B cell (primary cell): ENCODE measurements around the gene CTDP1. TPM values are rescaled to one million over a fixed set of nuclear protein-coding genes. Genes with fewer than 3 reads are reported as not detected.

ENCODE experiments used
- ATAC-seq: fragments of 200-7000 bp; cut with Tn5 transposase; one replicate; pipeline ENCODE4 v1.10.0; 2021; ENCODE audit warnings: low read depth, mild to moderate bottlenecking, moderate number of reproducible peaks, moderate library complexity
- CTCF ChIA-PET: fragments of 350-600 bp; sonication (Branson Sonifier 250); formaldehyde crosslinking; loops from one replicate; lab custom pipeline; 2021; ENCODE audit warnings: antibody characterized with exemption, inconsistent platforms; lab: Charles Lee
- POLR2A ChIA-PET: fragments of 350-600 bp; sonication (Branson Sonifier 250); formaldehyde crosslinking; loops from one replicate; lab custom pipeline; 2021; ENCODE audit warnings: antibody characterized with exemption; lab: Charles Lee
- DNase-seq: peaks from one replicate; pipeline ENCODE4 v3.0.0; 2013
- H2AFZ ChIP-seq: 2 replicates; pipeline ENCODE4 v1.6.1; 2012; ENCODE audit warnings: mild to moderate bottlenecking, low read depth, low read length; ENCODE audit not compliant: insufficient read depth, poor library complexity, severe bottlenecking
- H3K27ac ChIP-seq, 2 donors: 1 replicate in 1 of 2; 2 replicates in 1 of 2; pipeline ENCODE4 v1.5.1; 2012 to 2013; ENCODE audit warnings: low read length in 2 of 2, mild to moderate bottlenecking in 2 of 2, moderate library complexity in 1 of 2
- H3K27me3 ChIP-seq, 4 experiments: fragments of 200-600 bp in 1 of 4; sonication (generic) in 1 of 4; replicated peaks in 1 of 4; 1 replicate in 2 of 4; 2 replicates in 2 of 4; pipeline versions ENCODE4 v1.6.1 to v1.7.0; 2013 to 2016; ENCODE audit warnings: low read length in 3 of 4, mild to moderate bottlenecking in 2 of 4, mixed read lengths in 1 of 4, moderate library complexity in 1 of 4; ENCODE audit not compliant: insufficient read depth in 4 of 4, control insufficient read depth in 3 of 4; ENCODE audit errors: control extremely low read depth in 1 of 4
- H3K36me3 ChIP-seq, 2 experiments: replicated peaks in 1 of 2; 1 replicate in 1 of 2; 2 replicates in 1 of 2; pipeline versions ENCODE4 v1.6.1 to v1.7.1; 2013; ENCODE audit warnings: low read length in 1 of 2; ENCODE audit not compliant: insufficient read depth in 2 of 2, control insufficient read depth in 1 of 2; ENCODE audit errors: control extremely low read depth in 1 of 2, extremely low read depth in 1 of 2
- H3K4me1 ChIP-seq, 2 donors: fragments of 200-600 bp in 1 of 2; sonication (generic) in 1 of 2; 1 replicate in 1 of 2; 2 replicates in 1 of 2; pipeline versions ENCODE4 v1.5.1 to v1.6.1; 2013 to 2017; ENCODE audit warnings: low read length in 2 of 2; ENCODE audit not compliant: control insufficient read depth in 2 of 2, insufficient read depth in 2 of 2
- H3K4me2 ChIP-seq: replicated peaks from 2 replicates; pipeline ENCODE3; 2012; ENCODE audit warnings: mild to moderate bottlenecking, low read depth, low read length; ENCODE audit not compliant: poor library complexity, severe bottlenecking
- H3K4me3 ChIP-seq, 5 experiments: fragments of 200-600 bp in 1 of 5; sonication (generic) in 1 of 5; 1 replicate in 3 of 5; 2 replicates in 2 of 5; pipeline versions ENCODE4 v1.5.1 to v1.7.0; 2011 to 2016; ENCODE audit warnings: low read length in 4 of 5, mild to moderate bottlenecking in 4 of 5, low read depth in 2 of 5, control low read depth in 1 of 5, moderate library complexity in 1 of 5; ENCODE audit not compliant: insufficient read depth in 1 of 5; ENCODE audit errors: control extremely low read depth in 1 of 5, extremely low read depth in 1 of 5
- H3K79me2 ChIP-seq: fragments of 200-600 bp; sonication (generic); one replicate; pipeline ENCODE4 v1.6.0; 2016; ENCODE audit warnings: low read length; ENCODE audit not compliant: control insufficient read depth, insufficient read depth
- H3K9ac ChIP-seq: fragments of 200-600 bp; sonication (generic); 2 replicates; pipeline ENCODE4 v1.6.1; 2017; ENCODE audit warnings: mild to moderate bottlenecking, low read length, moderate library complexity
- H3K9me3 ChIP-seq, 3 donors: one replicate each; pipeline versions ENCODE4 v1.6.1 to v1.7.1; 2013; ENCODE audit warnings: low read length in 2 of 3; ENCODE audit not compliant: control insufficient read depth in 2 of 3, insufficient read depth in 1 of 3; ENCODE audit errors: control extremely low read depth in 1 of 3
- H4K20me1 ChIP-seq: 2 replicates; pipeline ENCODE4 v1.6.0; 2012; ENCODE audit warnings: mild to moderate bottlenecking, low read length; ENCODE audit not compliant: insufficient read depth, control insufficient read depth, poor library complexity, severe bottlenecking
- H3K27ac Mint-ChIP-seq: one replicate; pipeline ENCODE4 v1.8.0; 2021; ENCODE audit warnings: mixed read lengths
- H3K27me3 Mint-ChIP-seq: one replicate; pipeline ENCODE4 v1.8.0; 2021; ENCODE audit warnings: mixed read lengths
- H3K4me1 Mint-ChIP-seq: one replicate; pipeline ENCODE4 v1.8.0; 2021; ENCODE audit warnings: mixed read lengths
- H3K4me3 Mint-ChIP-seq: one replicate; pipeline ENCODE4 v1.8.0; 2021; ENCODE audit warnings: mixed read lengths
- H3K9me3 Mint-ChIP-seq: one replicate; pipeline ENCODE4 v1.8.0; 2022; ENCODE audit warnings: mixed read lengths; ENCODE audit not compliant: insufficient read depth
- EZH2 ChIP-seq: IDR thresholded peaks from 2 replicates; pipeline ENCODE4 v1.6.1; 2012; ENCODE audit warnings: borderline replicate concordance, low read depth, mild to moderate bottlenecking, moderate library complexity, low read length; ENCODE audit not compliant: insufficient read depth, poor library complexity, severe bottlenecking
- WGBS: methylation state at CpG from one replicate; pipeline ENCODE4 v1.1.5; 2013; ENCODE audit warnings: missing lambda C conversion rate; ENCODE audit not compliant: insufficient coverage; 5-methylcytosine and 5-hydroxymethylcytosine counted together
- intact Hi-C: fragments of 100-400 bp; cut with micrococcal nuclease; formaldehyde crosslinking; loops from one replicate; pipeline ENCODE4 v1.10.0; 2022
- polyA plus RNA-seq: library from polyadenylated mRNA; depleted of rRNA; stranded (reverse); fragments of >200 nt; gene quantifications from 2 replicates; pipeline ENCODE4 v1.2.3, GENCODE V29; 2012
- total RNA-seq, 2 donors: library from RNA; stranded (reverse); fragments of 120-200 nt in 1 of 2; gene quantifications; 1 replicate in 1 of 2; 2 replicates in 1 of 2; pipeline versions ENCODE4 v1.2.3 to v1.2.4, GENCODE V29; 2013 to 2022
- TF ChIP-seq, protein P1 (sequence below): fragments of 200-600 bp; IDR thresholded peaks from one replicate; pipeline ENCODE4 v1.8.0; 2022; ENCODE audit warnings: antibody characterized with exemption, mild to moderate bottlenecking

The CTDP1 gene
- total and polyA plus RNA-seq, 2 donors (not counting 1 experiment from before 2014, with no cell fraction given), result 14.3 to 33.3 TPM

GRCh38 chr18:79681484-79682387 lies 2.1 kb downstream of the CTDP1 start:
- CTCF ChIA-PET, result no interaction called here
- intact Hi-C loops, result no loop called here
- Histone ChIP-seq H3K4me2 (peak overlapping the region; percentile 97), H3K27ac (no peak overlapping the region), H2AFZ (no peak overlapping the region), H4K20me1 (peaks cover 53% of the 10 kb centered on the region), H3K79me2 (peaks cover 81% of the 10 kb centered on the region), H3K4me3 (no peak overlapping the region), H3K4me1 (peaks cover 33 to 34% of the 10 kb centered on the region in 2 donors), H3K36me3 (peaks cover 0 to 15% of the 10 kb centered on the region in 2 experiments), H3K9ac (no peak overlapping the region), H3K9me3 (no peaks in the 10 kb centered on the region), H3K27me3 (no peaks in the 10 kb centered on the region)
- peak overlapping the region; percentile 88 for H3K4me3 Mint-ChIP-seq
- ATAC-seq (no peak), DNase-seq (no peak)
- TF ChIP-seq EZH2, result no peak
- TF ChIP-seq, protein P1, sequence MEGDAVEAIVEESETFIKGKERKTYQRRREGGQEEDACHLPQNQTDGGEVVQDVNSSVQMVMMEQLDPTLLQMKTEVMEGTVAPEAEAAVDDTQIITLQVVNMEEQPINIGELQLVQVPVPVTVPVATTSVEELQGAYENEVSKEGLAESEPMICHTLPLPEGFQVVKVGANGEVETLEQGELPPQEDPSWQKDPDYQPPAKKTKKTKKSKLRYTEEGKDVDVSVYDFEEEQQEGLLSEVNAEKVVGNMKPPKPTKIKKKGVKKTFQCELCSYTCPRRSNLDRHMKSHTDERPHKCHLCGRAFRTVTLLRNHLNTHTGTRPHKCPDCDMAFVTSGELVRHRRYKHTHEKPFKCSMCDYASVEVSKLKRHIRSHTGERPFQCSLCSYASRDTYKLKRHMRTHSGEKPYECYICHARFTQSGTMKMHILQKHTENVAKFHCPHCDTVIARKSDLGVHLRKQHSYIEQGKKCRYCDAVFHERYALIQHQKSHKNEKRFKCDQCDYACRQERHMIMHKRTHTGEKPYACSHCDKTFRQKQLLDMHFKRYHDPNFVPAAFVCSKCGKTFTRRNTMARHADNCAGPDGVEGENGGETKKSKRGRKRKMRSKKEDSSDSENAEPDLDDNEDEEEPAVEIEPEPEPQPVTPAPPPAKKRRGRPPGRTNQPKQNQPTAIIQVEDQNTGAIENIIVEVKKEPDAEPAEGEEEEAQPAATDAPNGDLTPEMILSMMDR, result no peak
- WGBS, result 88% methylated on average over 21 of the region's 21 CpGs
- H3K27me3 Mint-ChIP-seq, result no peaks in the 10 kb centered on the region
- H3K9me3 Mint-ChIP-seq, result no peaks in the 10 kb centered on the region
- H3K4me1 Mint-ChIP-seq, result peaks cover 47% of the 10 kb centered on the region
- POLR2A ChIA-PET, result no interaction called here
- H3K27ac Mint-ChIP-seq, result peak overlapping the region; percentile 54

DNA sequence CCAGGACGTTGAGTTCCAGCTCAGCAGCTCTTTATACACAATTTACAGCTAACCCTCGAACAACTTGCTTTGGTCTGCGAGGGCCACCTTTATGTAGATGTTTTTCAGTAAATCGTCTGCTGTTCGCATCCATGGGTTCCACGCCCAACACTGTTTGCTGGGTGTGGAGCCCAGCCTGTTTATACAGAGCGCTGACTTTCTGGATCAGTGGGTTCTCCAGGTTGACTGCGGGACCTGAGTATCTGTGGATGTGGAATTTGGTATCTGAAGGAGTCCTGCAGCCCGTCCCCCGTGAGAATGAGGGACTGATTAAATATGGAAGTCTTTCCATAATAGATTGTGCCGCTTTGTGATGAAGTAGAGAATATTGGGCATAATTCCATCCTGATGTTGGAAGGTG lies 2.9 kb downstream of the CTDP1 start:
- Histone ChIP-seq H3K9me3 (no peaks in the 10 kb centered on the region), H4K20me1 (peaks cover 54% of the 10 kb centered on the region), H3K9ac (no peak overlapping the region), H3K27ac (no peak overlapping the region), H3K36me3 (peaks cover 0 to 9% of the 10 kb centered on the region in 2 experiments), H3K79me2 (peaks cover 74% of the 10 kb centered on the region), H3K4me1 (peaks cover 27 to 33% of the 10 kb centered on the region in 2 donors), H3K27me3 (no peaks in the 10 kb centered on the region), H2AFZ (no peak overlapping the region), H3K4me3 (no peak overlapping the region), H3K4me2 (no peak overlapping the region)
- ChIA-PET POLR2A (no interaction called here), CTCF (no interaction called here)
- WGBS, result over 99% methylated on average over 11 of the region's 11 CpGs
- Mint-ChIP-seq H3K27ac (no peak overlapping the region), H3K4me1 (peaks cover 45% of the 10 kb centered on the region), H3K4me3 (peak overlapping the region; percentile 88), H3K27me3 (no peaks in the 10 kb centered on the region), H3K9me3 (no peaks in the 10 kb centered on the region)
- ATAC-seq, result no peak
- no peak for DNase-seq
- TF ChIP-seq, protein P1, result no peak
- TF ChIP-seq EZH2, result no peak
- intact Hi-C loops, result no loop called here
